HTR-8/SVneo (cell line): ENCODE data around the gene NOTO.
"Not testable (repeated sequence)": the region's sequence is repeated elsewhere in the genome, so short reads cannot be mapped to it uniquely, and the experiment has no call there.

Source experiments
- DNase-seq: peaks from one replicate; pipeline ENCODE4 v3.0.0; 2011; ENCODE audit warnings: low spot score, mixed read lengths; ENCODE audit not compliant: insufficient read length
- FAIRE-seq: peaks from 2 replicates; lab custom pipeline; 2011; peaks lifted over from hg19 to GRCh38; lab: Jason Lieb, UNC

NOTO gene, protein sequence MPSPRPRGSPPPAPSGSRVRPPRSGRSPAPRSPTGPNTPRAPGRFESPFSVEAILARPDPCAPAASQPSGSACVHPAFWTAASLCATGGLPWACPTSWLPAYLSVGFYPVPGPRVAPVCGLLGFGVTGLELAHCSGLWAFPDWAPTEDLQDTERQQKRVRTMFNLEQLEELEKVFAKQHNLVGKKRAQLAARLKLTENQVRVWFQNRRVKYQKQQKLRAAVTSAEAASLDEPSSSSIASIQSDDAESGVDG

DNA sequence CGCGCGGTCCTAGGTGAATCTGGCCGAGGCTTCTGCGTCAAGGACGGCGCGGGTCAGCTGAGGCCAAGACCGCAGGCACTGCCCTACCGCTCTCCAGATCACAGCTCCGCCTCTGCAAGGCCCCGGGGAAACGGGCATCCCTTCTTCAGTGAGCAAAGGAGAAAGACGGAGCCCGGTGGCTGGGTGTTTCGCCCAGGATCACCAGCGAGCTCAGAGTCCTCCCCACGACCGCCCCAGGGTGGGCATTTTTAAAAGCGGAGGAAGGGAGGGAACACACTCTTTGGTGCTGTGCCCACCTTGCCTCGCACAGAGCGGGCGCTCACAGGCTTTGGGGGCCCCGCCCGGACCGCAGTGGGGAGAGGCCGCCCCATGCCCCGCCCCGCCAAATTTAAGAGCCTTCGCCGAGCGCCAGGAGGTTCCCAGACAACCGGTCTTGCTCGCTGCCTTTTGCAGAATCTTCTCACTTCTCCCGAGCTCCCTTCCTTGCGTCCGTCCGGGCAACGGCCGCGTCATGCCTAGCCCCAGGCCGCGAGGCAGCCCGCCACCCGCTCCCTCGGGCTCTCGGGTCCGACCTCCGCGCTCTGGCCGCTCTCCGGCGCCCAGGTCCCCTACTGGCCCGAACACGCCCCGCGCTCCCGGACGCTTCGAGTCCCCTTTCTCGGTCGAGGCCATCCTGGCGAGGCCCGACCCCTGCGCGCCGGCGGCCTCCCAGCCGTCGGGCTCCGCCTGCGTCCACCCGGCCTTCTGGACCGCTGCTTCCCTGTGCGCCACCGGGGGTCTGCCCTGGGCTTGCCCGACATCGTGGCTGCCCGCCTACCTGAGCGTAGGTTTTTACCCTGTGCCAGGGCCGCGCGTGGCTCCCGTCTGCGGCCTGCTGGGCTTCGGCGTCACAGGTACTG is at the start of gene NOTO:
NOTO (plus strand) TSS at position 419 of the 899 bp plus-strand sequence; CDS start at position 512, 93 bp downstream.
- FAIRE-seq: no peak
- no peak for DNase-seq

DNA sequence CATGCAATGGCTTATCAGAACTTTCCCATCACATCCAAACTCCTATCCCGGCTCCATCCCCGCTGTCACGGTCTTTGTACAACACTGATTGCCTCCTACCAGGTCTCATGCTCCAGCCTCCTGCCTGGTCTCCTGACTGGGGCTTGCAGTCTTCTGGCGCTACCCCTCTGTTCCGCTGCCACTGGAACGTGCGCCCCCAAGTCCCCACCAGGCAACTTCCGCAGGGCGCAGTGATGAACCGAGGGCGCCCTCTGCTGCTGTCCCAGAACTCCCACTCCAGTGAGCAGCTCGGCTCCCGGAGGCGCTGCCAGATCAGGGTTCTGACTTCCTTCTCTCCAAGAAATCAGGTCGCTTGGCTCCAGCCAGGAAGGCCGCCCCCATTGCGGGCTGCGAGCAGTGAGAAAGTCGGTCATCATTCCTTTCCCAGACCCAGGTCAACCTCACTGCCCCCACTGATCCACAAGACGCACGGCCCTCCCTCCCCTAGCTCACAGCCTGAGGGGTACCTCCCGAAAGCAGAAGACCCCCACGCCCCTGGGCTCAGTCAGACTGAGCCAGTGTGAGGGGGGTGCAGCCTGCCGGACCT is 45.7 kb upstream of the NOTO start:
- peak; percentile 86 for DNase-seq
- peak; percentile 75 for FAIRE-seq

DNA sequence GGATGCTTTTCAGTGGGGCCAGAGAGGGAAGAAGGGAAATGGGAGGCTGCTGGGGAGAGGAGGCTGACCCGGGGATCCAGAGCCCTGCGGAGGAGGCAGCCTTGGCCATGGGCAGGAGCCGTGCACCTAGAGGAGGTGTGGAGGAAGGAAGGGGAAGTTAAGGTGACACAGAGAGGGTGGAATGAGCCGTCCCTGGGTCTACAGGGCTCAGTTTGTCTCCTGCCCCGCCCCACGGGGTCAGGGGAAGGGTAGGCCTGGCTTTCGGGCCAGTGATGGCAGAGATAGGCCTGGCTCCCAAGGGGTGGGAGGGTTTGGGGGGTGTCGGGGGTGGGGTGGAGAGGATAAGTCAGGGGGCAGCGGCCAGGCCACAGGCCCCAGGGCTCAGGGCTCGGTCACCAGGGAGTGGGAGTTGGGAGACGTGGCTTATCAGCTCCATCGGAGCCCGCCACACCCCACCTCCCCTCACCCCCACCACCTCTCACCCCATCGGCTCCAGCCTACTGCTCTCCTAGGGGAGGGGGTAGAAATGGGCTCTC is 39.5 kb upstream of the NOTO start:
- FAIRE-seq (no peak), DNase-seq (no peak)

DNA sequence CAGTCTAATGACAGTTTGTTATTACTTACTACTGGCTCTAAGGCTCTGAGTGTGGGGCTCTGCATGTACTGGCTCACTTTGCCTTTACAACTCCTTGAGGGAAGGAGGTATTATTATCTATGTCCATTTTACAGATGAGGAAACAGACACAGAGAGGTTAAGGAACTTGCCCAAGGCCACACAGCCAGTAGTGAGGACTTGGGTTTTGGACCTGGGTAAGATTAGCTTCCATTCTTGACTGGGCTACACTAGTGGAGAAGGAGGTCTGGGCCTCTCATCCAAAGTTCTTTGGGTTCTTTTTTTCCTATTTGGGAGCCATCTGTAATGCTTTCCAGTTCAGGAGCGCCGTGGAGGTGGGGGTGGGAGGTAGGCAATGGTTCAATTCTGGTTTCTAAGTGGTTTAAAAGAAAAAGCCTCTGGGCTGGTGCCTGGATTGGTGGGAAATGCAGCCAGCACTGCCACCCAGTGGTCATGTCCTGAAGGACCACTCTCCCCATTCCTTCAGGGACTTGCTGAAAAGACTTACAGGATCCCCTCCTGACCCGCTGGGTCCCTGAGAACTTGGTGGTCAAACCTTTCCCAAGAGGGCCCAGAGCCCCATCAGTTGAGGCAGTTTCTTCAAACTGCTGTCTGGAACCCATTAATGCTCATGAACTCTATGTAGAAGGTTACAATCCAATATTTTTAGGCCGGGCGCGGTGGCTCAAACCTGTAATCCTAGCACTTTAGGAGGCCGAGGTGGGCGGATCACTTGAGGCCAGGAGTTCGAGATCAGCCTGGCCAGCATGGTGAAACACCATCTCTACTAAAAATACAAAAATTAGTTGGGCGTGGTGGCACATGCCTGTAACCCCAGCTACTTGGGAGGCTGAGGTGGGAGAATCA is 38.6 kb upstream of the NOTO start:
- no peak for FAIRE-seq
- DNase-seq: peak; percentile 90

DNA sequence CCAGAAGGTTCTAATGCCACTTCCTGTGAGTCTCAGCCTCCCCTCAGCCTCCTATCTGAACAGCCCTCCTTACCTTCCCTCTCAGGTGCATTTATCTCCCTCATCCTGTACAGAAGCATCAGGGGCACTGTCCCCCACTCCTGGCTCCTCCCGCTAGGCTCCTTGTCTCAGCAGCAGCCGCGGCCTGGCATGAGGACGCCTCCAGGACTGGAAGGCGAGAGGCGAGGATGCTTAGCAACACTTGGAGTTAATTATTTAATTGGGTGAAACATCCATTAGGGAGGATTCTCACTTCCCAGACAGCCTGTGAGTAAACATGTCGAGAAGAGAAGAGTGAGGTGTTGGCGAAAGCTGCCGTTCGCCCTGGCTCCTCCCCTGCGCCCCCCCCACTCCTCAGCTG is 36.4 kb upstream of the NOTO start:
- not testable (repeated sequence) for DNase-seq, FAIRE-seq

DNA sequence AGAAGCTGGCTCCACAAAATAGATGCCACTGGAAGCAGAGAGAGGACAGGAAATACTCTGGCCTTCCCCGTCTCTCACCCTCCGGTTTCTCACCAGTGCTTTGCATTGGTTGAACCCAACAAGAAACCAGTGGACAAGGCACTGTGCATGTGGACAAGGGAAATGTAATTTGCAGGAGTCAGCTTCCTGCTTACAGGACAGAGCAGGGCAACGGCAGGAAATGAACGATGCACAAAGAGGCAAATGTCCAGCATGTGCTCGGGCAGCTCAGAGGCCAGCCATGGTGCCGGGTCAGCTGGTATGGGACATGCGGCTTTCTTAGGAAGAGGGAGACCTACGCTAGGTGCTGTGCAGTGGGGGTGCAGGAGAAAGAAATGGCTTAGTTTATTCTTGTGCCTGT is 35.6 kb upstream of the NOTO start:
- not testable (repeated sequence) for DNase-seq
- FAIRE-seq: peak; percentile 69

DNA sequence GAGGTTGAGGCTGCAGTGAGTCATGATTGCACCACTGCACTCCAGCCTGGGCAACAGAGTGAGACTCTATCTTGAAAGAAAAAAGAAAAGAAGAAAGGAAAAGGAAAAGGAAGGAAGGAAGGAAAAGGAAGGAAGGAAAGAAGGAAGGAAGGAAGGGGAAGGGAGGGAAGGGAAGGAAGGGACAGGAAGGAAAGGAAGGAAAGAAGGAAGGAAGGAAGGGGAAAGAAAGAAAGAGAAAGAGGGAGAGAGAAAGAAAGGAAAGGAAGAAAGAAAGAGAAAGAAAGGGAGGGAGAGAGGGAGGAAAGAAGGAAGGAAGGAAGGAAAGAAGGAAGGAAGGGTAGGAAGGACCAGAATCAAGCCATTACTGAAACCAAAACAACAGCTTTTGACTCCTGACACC is 34.0 kb upstream of the NOTO start:
- not testable (repeated sequence) for DNase-seq, FAIRE-seq

DNA sequence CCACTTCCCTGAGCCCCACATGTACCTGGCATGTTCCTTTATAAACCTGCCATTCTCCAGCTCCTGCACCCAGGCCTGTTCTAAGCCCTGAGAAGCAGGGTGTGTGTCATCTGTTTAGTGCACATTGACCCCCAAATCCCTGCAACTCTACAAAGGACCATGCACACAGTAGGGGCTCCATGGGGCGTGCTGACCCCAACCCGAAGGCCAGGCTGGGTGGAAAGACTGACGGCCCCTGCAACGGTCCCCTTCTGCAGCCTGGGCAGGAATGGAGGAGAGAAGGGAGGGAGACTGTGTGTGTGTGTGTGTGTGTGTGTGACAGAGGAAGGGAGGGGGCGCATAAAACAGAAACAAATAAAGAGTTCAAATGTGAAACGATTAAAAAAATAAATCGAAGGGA is 32.0 kb upstream of the NOTO start:
- FAIRE-seq, DNase-seq: not testable (repeated sequence)

DNA sequence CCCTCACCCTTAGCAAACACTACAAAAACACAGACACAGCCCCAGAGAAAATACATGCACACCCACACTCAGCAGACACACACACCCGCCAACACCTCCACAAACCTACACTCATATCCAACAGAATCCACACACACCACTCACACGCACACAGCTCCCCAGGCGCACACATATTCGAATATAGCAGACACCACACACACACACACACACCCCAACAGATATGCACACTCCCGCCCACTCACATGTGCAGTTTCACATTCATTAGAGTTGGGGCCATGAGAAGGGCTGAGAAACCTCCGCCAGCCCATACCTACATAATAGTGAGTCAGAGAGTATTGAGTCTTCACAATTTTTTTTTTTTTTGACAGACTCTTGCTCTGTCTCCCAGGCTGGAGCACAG is 29.4 kb upstream of the NOTO start:
- FAIRE-seq (no peak), DNase-seq (no peak)

DNA sequence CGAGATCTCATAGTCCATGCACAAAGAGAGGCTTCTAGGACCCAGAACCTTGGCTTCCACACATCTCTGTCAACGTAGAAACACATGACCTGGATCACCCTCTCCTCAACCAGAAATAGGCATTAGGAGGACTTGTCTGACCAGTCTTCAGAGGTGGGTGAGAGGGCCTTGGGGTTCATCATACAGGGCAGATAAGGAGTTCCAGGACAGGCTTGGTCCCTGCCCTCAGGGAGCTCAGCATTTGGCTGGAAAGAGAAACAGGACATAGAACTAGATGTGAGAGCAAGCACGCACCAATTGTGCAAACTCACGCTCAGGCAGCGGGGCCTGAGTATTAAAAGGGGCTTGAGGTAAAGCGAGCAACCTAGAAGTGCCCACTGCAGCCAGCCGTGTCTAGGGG is 28.6 kb upstream of the NOTO start:
- DNase-seq (no peak), FAIRE-seq (no peak)

DNA sequence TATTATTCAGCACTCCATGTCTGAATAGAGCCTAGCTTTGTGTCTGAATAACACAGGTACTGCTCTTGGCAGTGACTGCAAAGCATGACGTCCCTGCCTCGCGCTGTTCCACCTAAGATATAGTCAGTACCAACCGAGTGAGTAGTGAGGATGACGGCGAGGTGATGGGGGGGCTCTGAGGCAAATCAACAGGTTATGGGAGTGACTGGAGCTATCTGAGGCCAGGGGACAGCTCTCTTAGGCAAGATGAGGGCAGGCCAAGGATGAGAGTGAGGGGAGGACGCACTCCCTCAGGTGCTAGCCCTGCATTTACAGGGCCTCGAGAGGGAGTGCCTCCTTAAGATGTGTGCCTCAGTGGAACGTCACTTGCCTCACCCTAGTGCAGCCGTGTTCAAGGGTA is 28.1 kb upstream of the NOTO start:
- FAIRE-seq: no peak

DNA sequence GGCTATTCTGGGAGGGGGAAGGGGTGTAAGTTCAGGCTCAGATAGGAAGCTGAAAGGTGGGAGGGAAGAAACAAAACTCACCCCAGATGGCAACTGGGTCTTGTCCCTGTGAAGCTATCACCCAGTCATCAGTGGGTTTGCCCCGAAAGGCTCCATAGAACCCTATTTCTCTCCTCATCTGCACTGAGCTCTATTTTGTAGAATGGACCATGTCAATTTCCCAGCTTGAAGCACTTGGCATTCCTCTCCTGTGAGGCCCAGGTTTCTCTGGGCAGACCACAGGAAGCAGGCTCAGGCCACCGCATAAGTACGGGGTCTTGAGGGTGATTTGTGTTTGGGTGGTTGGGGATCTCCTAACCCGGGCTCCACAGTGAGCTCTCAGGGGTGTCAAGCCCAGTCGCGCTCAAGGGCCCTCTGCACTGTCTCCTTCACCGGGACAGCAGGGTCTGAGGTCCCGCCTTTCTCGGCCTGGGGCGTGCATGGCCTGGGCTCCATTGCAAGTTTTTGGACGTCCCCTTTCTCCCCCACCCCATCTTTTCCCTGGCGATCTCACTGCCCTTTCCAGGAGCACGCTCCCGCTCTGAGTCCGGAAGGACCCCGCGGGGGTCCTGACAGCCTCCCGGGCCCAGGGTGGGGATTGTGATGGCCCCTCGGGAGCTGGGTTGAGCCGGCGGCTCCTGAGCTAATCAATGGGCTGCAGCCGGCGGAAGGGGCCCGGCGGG is 27.3 kb upstream of the NOTO start:
- FAIRE-seq: no peak
- no peak for DNase-seq

More for the DNA sequence above, 28.1 kb upstream of the NOTO start:
- DNase-seq: no peak

DNA sequence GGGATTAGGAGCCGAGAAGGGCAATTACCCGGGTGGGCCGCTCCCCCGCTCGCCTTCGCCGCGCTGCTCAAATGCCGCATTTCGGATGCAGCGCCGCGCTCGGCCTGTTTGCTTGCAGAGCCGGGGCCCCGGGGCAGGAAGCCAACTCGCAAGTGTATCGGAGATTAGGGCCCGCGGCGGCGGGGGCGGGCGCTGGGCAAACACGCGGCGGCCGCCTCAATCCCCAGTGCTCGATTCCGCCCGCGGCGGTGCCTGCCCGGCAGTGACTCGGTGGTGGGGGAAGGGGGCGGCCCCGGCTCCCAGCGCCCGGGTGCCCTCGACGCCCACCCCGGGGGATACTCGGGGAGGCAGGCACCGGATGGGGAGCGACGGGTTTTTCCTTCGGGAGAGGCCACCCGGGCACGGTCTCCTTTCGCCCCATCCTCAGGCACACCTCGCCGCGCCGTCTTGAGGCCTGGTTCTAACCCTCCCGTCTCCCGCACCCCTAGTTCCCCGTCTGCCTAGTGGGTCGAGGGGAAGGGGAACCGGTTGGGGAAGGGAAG is 26.6 kb upstream of the NOTO start:
- DNase-seq (no peak), FAIRE-seq (no peak)

DNA sequence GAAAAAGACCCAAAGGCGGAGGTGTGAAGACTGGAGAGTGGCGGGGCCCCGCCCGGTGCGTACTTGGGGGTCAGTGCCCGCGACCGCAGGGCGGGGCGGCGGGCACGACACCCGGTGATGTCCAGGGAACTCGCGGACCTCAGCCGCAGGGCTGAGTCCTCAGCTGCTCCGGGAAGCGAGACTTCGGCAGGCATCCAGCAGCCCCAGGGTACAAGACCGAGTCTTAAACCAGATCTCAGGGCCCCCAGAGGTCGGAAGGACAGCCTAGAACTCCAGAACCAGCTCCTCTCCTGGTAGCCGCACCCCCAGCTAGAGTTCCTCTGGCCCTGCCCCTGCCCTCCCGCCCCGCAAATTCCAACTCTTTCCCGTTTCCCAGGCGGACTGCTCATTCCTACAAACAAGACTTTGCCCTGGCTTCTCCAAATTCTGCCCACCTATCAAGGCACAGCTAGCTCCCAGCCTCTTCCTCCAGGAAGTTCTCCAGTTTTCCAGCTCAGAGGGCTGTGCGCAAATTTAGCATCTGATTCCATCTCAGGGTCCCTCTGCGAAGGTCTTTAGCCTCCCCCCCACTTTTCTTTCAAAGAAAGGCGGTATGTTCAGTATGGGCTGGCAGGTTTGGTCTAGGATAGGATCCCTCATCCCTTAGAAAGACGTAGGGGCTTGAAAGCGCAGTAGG is 26.0 kb upstream of the NOTO start:
- FAIRE-seq (no peak), DNase-seq (no peak)

DNA sequence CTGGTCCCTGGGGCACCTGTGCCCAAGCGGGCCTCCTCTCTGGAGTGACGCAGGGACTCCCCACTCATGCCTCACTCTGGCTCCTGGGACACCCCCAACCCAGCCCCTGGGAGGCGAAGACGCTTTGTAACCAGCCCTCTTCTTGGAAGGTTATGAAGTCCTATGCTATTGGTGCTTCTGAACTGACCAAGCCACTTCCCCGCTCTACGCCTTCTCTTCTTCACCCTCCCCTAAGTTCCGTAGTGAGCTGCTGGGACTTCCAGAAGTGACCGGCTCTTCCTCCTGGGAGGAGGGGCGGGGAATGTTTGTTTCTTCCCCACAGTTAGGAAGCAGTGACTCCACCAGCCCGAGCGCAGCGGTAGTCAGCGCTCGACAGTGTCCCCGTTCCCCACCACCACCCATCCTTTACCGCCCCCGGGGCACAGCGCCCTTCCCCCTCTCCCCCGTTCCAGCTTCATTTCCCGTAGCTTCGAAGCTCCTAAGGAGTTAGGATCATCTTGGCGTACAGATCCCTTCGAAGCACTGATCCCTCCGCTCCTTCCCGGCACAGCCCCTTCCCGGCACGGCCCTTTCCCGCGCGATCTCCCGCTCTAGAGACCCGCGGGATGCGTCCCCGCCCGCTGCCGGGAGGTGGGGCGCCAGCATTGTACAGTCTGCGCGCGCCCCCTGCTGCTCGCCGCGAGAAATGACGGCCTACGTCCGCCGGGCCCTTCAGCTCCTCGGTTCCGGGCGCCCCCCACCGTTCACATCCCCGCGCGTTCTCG is 25.3 kb upstream of the NOTO start:
- peak; percentile 75 for FAIRE-seq

DNA sequence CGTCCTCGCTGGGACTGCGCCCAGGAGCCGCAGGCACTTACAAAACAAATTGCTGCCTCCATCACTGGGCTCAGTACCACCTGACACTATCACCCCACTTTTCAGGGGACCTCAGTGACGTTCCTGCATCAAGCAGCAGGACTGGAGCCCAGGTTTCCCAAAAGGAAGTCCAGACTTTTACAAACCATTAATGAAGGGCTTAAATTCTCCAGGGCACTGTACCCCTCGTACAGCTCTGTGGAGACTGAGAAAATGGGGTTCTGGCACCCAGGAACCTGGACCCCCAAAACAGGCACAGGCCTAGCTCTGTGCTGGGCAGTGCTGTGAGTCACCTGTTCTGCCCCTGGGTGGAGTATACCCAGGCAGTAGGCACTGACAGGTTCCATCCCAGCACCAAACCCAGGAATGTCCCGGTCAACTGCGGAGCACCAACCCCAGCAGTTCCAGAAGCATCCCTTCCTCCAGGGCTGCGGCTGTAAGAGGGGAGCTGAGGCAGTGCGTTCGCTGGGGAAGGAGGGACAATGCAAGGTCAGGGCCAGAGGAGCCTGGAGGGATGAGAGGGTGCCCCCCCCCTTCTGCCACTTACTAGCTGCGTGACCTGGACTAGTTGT is 24.6 kb upstream of the NOTO start:
- DNase-seq (no peak), FAIRE-seq (no peak)

More for the DNA sequence above, 25.3 kb upstream of the NOTO start:
- peak; percentile 94 for DNase-seq

DNA sequence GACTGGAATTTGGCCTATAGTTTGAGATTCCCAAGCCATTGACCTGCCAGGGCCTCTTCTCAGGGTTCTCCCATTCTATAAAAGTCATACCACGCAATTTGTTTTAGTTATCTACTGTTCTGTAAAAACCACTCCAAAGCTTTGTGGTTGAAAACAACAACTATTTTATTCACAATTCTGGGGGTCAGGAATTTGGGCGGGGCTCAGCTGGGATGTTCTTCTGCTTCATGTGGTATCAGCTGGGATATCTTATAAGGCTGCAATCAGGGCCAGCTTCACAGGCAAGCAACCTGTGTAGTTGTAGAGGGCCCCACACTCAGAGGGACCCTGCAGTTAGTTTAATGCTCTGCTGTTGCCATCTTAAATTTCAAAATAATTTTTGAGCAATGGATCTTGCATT is 16.4 kb upstream of the NOTO start:
- DNase-seq (no peak), FAIRE-seq (no peak)
